ENCODE measurements around the gene RNF222. TPM values are rescaled to one million over a fixed set of nuclear protein-coding genes. Genes with fewer than 3 reads are reported as not detected.

Gene RNF222
- not detected in 2 replicates for total RNA-seq

GRCh38 chr17:8397636-8398035, at the start of gene RNF222:
Gene RNF222 (minus strand): TSS chr17:8397827. CDS start chr17:8393461, 4,366 bp downstream.

DNA sequence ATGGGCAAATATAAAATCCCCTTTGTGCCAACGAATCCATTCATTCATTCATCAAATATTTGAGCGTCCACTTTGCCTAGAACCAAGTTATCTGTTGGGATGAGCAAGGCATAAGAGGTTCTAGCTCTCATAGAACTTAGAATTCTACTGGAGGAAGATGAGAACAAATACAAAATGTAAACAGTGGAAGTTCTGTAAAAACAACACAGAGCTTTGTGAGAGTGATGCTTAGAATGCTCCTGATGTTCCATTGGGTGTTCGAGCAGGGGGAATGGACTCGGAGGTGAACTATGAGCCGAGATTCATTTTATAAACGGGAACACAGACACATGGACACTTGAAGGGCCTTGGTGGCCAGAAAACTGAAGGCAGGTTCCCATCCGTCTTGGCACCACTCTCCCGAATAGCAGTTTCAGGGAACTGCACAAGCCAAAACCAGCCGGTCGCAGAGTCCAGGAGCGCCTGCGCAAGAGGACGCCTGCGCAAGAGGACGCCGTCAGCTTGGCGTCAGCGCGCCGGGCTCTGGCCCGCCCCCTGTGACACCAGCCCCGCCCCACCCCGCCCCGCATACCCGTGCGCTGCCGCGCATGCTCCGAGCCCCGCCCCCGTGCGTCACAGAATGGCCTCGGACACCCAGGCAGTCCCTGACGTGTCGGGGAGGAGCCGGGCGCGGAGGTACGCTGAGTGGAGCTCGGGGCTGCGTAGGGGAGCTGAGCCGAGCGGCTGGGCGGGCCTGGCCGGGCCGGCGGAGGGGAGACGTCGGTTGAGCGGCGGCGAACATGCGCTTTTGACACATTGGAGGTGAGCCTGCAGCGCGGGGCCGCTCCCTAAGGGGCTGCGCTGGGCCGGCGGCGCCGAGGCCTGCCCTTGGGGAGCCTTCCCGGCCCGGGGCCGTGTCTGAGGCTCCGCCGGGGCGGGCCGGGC, 37.9 kb upstream of the RNF222 start, which contains the start of gene NDEL1:
TSS of gene NDEL1 (plus strand) at position 640 of the 924 bp plus-strand sequence. CDS start 8,388 bp downstream, outside the sequence.

GRCh38 chr17:8383143-8383822, 14.3 kb downstream of the RNF222 start, which contains the start of gene RPL26:
Gene RPL26 (minus strand): TSS chr17:8383193. CDS start chr17:8382310, 883 bp downstream.

GRCh38 chr17:8376271-8377067, 21.2 kb downstream of the RNF222 start, which contains the start of gene KRABD2:
Gene KRABD2 (minus strand): TSS chr17:8376704.

Other genes with a start within 250 kb of the RNF222 start
- 3.9 and 9.4 TPM in 2 replicates for gene PER1, start 245.4 kb downstream of the RNF222 start, total RNA-seq
- 6.5 and 9.5 TPM in 2 replicates for gene VAMP2, start 234.9 kb downstream of the RNF222 start, total RNA-seq
- gene TMEM107, start 221.4 kb downstream of the RNF222 start, total RNA-seq: 23.3 and 33.7 TPM in 2 replicates
- 9.6 and 9.9 TPM in 2 replicates for gene BORCS6, start 207.6 kb downstream of the RNF222 start, total RNA-seq
- 1.7 and 30.4 TPM in 2 replicates for gene AURKB, start 187.3 kb downstream of the RNF222 start, total RNA-seq
- 3.3 and 5.6 TPM in 2 replicates for gene CTC1, start 149.8 kb downstream of the RNF222 start, total RNA-seq
- 14.6 and 28.8 TPM in 2 replicates for gene PFAS, start 148.5 kb downstream of the RNF222 start, total RNA-seq
- 10.0 and 10.4 TPM in 2 replicates for gene RANGRF, start 109.2 kb downstream of the RNF222 start, total RNA-seq
- gene SLC25A35, start 102.4 kb downstream of the RNF222 start, total RNA-seq: 1.3 and 1.5 TPM in 2 replicates
- gene ARHGEF15, start 87.6 kb downstream of the RNF222 start, total RNA-seq: under 0.01 TPM in 1 of 2 replicates, not detected in the other
- not detected in 2 replicates for gene ODF4, start 58.0 kb downstream of the RNF222 start, total RNA-seq
- gene RPL26, start 14.6 kb downstream of the RNF222 start, total RNA-seq: 1,897 and 3,622 TPM in 2 replicates
- 47.8 and 55.9 TPM in 2 replicates for gene NDEL1, start 38.1 kb upstream of the RNF222 start, total RNA-seq
- 110 and 121 TPM in 2 replicates for gene MYH10, start 232.9 kb upstream of the RNF222 start, total RNA-seq